GM12801 (cell line): ENCODE measurements around the gene PMVK.

ENCODE experiments used
- CTCF ChIP-seq: IDR thresholded peaks from one replicate; pipeline ENCODE4 v1.5.1; 2011; ENCODE audit warnings: control low read depth; ENCODE audit not compliant: insufficient read length; ENCODE audit errors: extremely low read depth

The PMVK gene

GRCh38 chr1:154886281-154887015, 50.1 kb downstream of the PMVK start:
- no peak for TF ChIP-seq CTCF

GRCh38 chr1:154884869-154885701, 51.4 kb downstream of the PMVK start:
- no peak for TF ChIP-seq CTCF

GRCh38 chr1:154883919-154884868, 52.3 kb downstream of the PMVK start:
- TF ChIP-seq CTCF = no peak

- no peak for TF ChIP-seq CTCF
Observed at GRCh38 chr1:154881820-154882535, 54.5 kb downstream of the PMVK start.

- no peak for TF ChIP-seq CTCF
Observed at GRCh38 chr1:154880671-154881070, 55.8 kb downstream of the PMVK start.

GRCh38 chr1:154879038-154879421, 57.5 kb downstream of the PMVK start:
- TF ChIP-seq CTCF = no peak
